A549 (cell line): ENCODE results near the gene PTPRN2. TPM values are rescaled to one million over a fixed set of nuclear protein-coding genes. Genes with fewer than 3 reads are reported as not detected.
"Not testable (repeated sequence)": the region's sequence is repeated elsewhere in the genome, so short reads cannot be mapped to it uniquely, and the experiment has no call there.

Experiments
- ATAC-seq, 2 experiments: fragments of 200-7000 bp in 1 of 2; fragments of >200 bp in 1 of 2; cut with Nextera tagmentation in 1 of 2; cut with Tn5 transposase in 1 of 2; 3 replicates each; pipeline versions ENCODE4 v1.8.0 to v1.9.1; 2018 to 2020; ENCODE audit warnings: mild to moderate bottlenecking in 1 of 2, moderate library complexity in 1 of 2
- CTCF ChIA-PET: fragments of 300-600 bp; sonication (Branson Sonifier 250); formaldehyde crosslinking; extraction: SDS; loops from one replicate; lab custom pipeline; 2021; ENCODE audit warnings: antibody characterized with exemption, inconsistent platforms; lab: Yijun Ruan, JAX
- POLR2A ChIA-PET: fragments of 350-600 bp; formaldehyde crosslinking; extraction: SDS; loops from one replicate; lab custom pipeline; 2021; ENCODE audit warnings: antibody characterized with exemption, inconsistent platforms; lab: Yijun Ruan, JAX
- DNase-seq, 2 experiments: peaks; one replicate each; pipeline versions ENCODE4 v3.0.0 to v3.0.0-alpha.2; 2011 to 2016; ENCODE audit warnings: low read depth in 1 of 2, low spot score in 1 of 2
- FAIRE-seq: peaks from 2 replicates; lab custom pipeline; 2011; peaks lifted over from hg19 to GRCh38; lab: Jason Lieb, UNC
- H3K27ac ChIP-seq, 2 experiments: fragments of >200 bp; sonication (Bioruptor Twin); formaldehyde crosslinking; 3 replicates each; pipeline ENCODE4 v1.5.1; 2016 to 2017
- H3K4me1 ChIP-seq: fragments of >200 bp; sonication (Bioruptor Twin); formaldehyde crosslinking; 3 replicates; pipeline ENCODE4 v1.6.1; 2016
- H3K4me2 ChIP-seq: fragments of >200 bp; sonication (Bioruptor Twin); formaldehyde crosslinking; 3 replicates; pipeline ENCODE4 v1.6.1; 2016
- H3K4me3 ChIP-seq: fragments of >200 bp; sonication (Bioruptor Twin); formaldehyde crosslinking; 3 replicates; pipeline ENCODE4 v1.5.1; 2016
- H3K9me3 ChIP-seq: fragments of >200 bp; sonication (Bioruptor Twin); formaldehyde crosslinking; 3 replicates; pipeline ENCODE4 v1.6.1; 2016
- CEBPB ChIP-seq, 2 experiments: fragments of >200 bp in 1 of 2; sonication (Bioruptor Twin) in 1 of 2; formaldehyde crosslinking in 1 of 2; IDR thresholded peaks; 2 replicates each; pipeline ENCODE4 v1.6.1; 2012 to 2016
- EP300 ChIP-seq, 2 experiments: fragments of >200 bp; sonication (Bioruptor Twin); formaldehyde crosslinking; IDR thresholded peaks; 2 replicates in 1 of 2; 3 replicates in 1 of 2; pipeline ENCODE4 v1.6.1; 2016 to 2017
- FOSB ChIP-seq: fragments of 250-450 bp; sonication (Bioruptor Pico); IDR thresholded peaks from 2 replicates; pipeline ENCODE4 v1.5.0; 2020; ENCODE audit warnings: mild to moderate bottlenecking, moderate library complexity
- FOSL2 ChIP-seq, 2 experiments: fragments of 450-650 bp in 1 of 2; fragments of >200 bp in 1 of 2; sonication (Bioruptor Twin) in 1 of 2; formaldehyde crosslinking; IDR thresholded peaks; 2 replicates each; pipeline versions ENCODE4 v1.5.0 to v1.6.1; 2016 to 2020; ENCODE audit warnings: mild to moderate bottlenecking in 1 of 2, moderate library complexity in 1 of 2
- GATA3 ChIP-seq: IDR thresholded peaks from 2 replicates; pipeline ENCODE4 v1.6.1; 2012; ENCODE audit warnings: borderline replicate concordance
- HOXB5 ChIP-seq: fragments of 250-450 bp; sonication (Bioruptor Pico); IDR thresholded peaks from 2 replicates; pipeline ENCODE4 v1.5.0; 2020; ENCODE audit warnings: mild to moderate bottlenecking, moderate library complexity
- JUN ChIP-seq, 2 experiments: fragments of >200 bp; sonication (Bioruptor Twin); formaldehyde crosslinking; IDR thresholded peaks; 2 replicates in 1 of 2; 3 replicates in 1 of 2; pipeline ENCODE4 v1.6.1; 2016 to 2017
- JUNB ChIP-seq: fragments of >200 bp; sonication (Bioruptor Twin); formaldehyde crosslinking; IDR thresholded peaks from 2 replicates; pipeline ENCODE4 v1.6.1; 2016
- KDM1A ChIP-seq: fragments of 200-600 bp; sonication (generic); IDR thresholded peaks from 2 replicates; pipeline ENCODE4 v1.6.1; 2016; ENCODE audit warnings: low read depth, mild to moderate bottlenecking
- KDM5A ChIP-seq: fragments of 200-600 bp; sonication (generic); IDR thresholded peaks from 2 replicates; pipeline ENCODE4 v1.6.1; 2016; ENCODE audit warnings: antibody characterized with exemption, mild to moderate bottlenecking
- MAFK ChIP-seq: fragments of 450-650 bp; IDR thresholded peaks from 2 replicates; pipeline ENCODE4 v1.6.1; 2014; ENCODE audit not compliant: partially characterized antibody
- NPAS2 ChIP-seq: fragments of 250-450 bp; sonication (Bioruptor Pico); IDR thresholded peaks from 2 replicates; pipeline ENCODE4 v1.8.0; 2022; ENCODE audit warnings: mild to moderate bottlenecking, moderate library complexity, borderline replicate concordance
- NR3C1 ChIP-seq: fragments of >200 bp; sonication (Bioruptor Twin); formaldehyde crosslinking; IDR thresholded peaks from 3 replicates; pipeline ENCODE4 v1.6.1; 2017
- RCOR1 ChIP-seq: fragments of 150-350 bp; IDR thresholded peaks from 2 replicates; pipeline ENCODE4 v1.6.1; 2014; ENCODE audit warnings: antibody characterized with exemption, low read length, low read depth
- TP53 ChIP-seq: fragments of 250-450 bp; sonication (Bioruptor Pico); IDR thresholded peaks from 2 replicates; pipeline ENCODE4 v1.5.0; 2021; ENCODE audit warnings: mild to moderate bottlenecking, moderate library complexity
- WGBS: methylation state at CpG from one replicate; pipeline ENCODE4 v1.1.6; 2017; ENCODE audit errors: missing lambda C conversion rate; 5-methylcytosine and 5-hydroxymethylcytosine counted together
- polyA plus RNA-seq, 4 experiments: library from polyadenylated mRNA; depleted of rRNA in 3 of 4; stranded (reverse); fragments of >200 nt; fragmentation: RNase III in 1 of 4; extraction: RNeasy Plus Mini Kit Qiagen cat#74134 plus additional on column Dnase treatment in 1 of 4; gene quantifications; 2 replicates in 3 of 4; 3 replicates in 1 of 4; pipeline ENCODE4 v1.2.3, GENCODE V29; 2011 to 2017
- TF ChIP-seq, protein P1 (sequence below): IDR thresholded peaks from 2 replicates; pipeline ENCODE4 v1.6.1; 2012
- TF ChIP-seq, protein P2 (sequence below): fragments of >200 bp; sonication (Bioruptor Twin); formaldehyde crosslinking; IDR thresholded peaks from 3 replicates; pipeline ENCODE4 v1.5.1; 2016
- TF ChIP-seq, protein P3 (sequence below): fragments of >200 bp; sonication (Bioruptor Twin); formaldehyde crosslinking; IDR thresholded peaks from 3 replicates; pipeline ENCODE4 v1.6.1; 2016
- TF ChIP-seq, protein P4 (sequence below): IDR thresholded peaks from 2 replicates; pipeline ENCODE4 v1.6.1; 2012; ENCODE audit warnings: low read depth, borderline replicate concordance

PTPRN2 gene
- polyA plus RNA-seq, 2 of the 4 experiments (the other 2 are of a cell fraction), result 0.41 to 1.2 TPM

GRCh38 chr7:158386866-158387545 lies 200.6 kb downstream of the PTPRN2 start:
- TF ChIP-seq HOXB5 (no peak), FOSB (CRISPR knock-in tag) (no peak), NR3C1 (no peak), FOSL2 (IDR thresholded peaks at IDR 0.05) (no peak), FOSL2 (CRISPR knock-in tag; IDR thresholded peaks at IDR 0.05) (no peak)
- no peak for DNase-seq
- Histone ChIP-seq H3K9me3 (no peaks in the 10 kb centered on the region), H3K4me1 (no peaks in the 10 kb centered on the region), H3K4me2 (no peak overlapping the region), H3K27ac (no peak overlapping the region), H3K4me3 (no peak overlapping the region)
- no peak for FAIRE-seq
- ATAC-seq, result no peak
- WGBS, result 77% methylated on average over 10 of the region's 20 CpGs
- CTCF ChIA-PET, result interaction anchor here (1.2 kb wide), 1 partner anchor 954 kb away, joined by 3 read pairs; no protein-coding TSS in a partner anchor
- POLR2A ChIA-PET, result no interaction called here

DNA sequence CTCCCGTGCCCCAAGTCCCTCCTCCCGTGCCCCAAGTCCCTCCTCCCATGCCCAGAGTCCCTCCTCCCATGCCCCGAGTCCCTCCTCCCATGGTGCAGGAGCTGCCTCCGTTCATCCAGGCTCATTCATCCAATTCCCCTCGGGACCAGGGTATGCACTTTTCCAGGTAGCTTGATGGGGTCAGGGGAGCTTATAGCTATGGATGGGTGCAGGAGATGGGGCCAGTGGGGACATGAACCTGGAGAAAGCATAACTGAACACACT lies 201.3 kb downstream of the PTPRN2 start:
- no peak for FAIRE-seq
- H3K27ac ChIP-seq, result no peak overlapping the region
- no peak for DNase-seq
- POLR2A ChIA-PET, result no interaction called here
- CTCF ChIA-PET, result no interaction called here
- TF ChIP-seq, protein P1, sequence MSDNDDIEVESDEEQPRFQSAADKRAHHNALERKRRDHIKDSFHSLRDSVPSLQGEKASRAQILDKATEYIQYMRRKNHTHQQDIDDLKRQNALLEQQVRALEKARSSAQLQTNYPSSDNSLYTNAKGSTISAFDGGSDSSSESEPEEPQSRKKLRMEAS, result no peak
- TF ChIP-seq KDM1A, result no peak
- TF ChIP-seq FOSL2 (IDR thresholded peaks at IDR 0.05), result no peak
- no peak for TF ChIP-seq FOSL2 (CRISPR knock-in tag; IDR thresholded peaks at IDR 0.05)
- H3K4me3 ChIP-seq, result no peak overlapping the region
- no peak overlapping the region for H3K4me2 ChIP-seq
- ATAC-seq, result no peak
- H3K4me1 ChIP-seq, result no peaks in the 10 kb centered on the region
- 63% methylated on average over 4 of the region's 5 CpGs for WGBS
- no peaks in the 10 kb centered on the region for H3K9me3 ChIP-seq

DNA sequence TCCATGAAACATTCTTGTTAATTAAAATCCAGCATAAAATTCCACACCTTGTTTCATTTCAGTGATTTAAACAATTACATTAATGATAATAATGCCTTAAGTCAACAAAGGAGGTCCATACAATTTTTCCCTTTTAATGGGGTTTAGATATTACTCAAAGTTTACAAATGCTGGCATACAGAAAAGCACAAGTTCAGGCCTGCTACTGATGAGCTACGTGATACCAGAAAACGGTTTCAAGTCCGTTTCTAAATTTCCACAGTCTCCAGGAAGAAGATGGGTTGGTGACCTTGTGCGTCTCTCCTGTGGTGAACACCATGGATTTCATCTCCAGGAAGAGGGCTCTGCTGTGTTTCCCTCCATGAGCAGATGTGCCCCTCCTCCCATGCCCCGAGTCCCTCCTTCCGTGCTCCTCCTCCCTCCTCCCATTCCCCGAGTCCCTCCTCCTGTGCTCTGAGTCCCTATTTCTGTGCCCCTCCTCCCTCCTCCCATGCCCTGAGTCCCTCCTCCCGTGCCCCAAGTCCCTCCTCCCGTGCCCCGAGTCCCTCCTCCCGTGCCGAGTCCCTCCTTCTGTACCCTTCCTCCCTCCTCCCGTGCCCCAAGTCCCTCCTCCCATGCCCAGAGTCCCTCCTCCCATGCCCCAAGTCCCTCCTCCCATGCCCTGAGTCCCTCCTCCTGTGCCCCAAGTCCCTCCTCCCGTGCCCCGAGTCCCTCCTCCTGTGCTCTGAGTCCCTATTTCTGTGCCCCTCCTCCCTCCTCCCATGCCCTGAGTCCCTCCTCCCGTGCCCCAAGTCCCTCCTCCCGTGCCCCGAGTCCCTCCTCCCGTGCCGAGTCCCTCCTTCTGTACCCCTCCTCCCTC lies 201.9 kb downstream of the PTPRN2 start:
- CTCF ChIA-PET, H3K4me1 ChIP-seq, FAIRE-seq, H3K4me2 ChIP-seq, ATAC-seq, POLR2A ChIA-PET, H3K4me3 ChIP-seq, H3K9me3 ChIP-seq, DNase-seq, H3K27ac ChIP-seq: not testable (repeated sequence)
- WGBS, result 60% methylated on average over 11 of the region's 20 CpGs

- ChIA-PET POLR2A (no interaction called here), CTCF (no interaction called here)
- no peaks in the 10 kb centered on the region for H3K9me3 ChIP-seq
- no peak for ATAC-seq
- no peaks in the 10 kb centered on the region for H3K4me1 ChIP-seq
- TF ChIP-seq, protein P1, result no peak
- TF ChIP-seq CEBPB (IDR thresholded peaks at IDR 0.05), result no peak
- TF ChIP-seq, protein P2, sequence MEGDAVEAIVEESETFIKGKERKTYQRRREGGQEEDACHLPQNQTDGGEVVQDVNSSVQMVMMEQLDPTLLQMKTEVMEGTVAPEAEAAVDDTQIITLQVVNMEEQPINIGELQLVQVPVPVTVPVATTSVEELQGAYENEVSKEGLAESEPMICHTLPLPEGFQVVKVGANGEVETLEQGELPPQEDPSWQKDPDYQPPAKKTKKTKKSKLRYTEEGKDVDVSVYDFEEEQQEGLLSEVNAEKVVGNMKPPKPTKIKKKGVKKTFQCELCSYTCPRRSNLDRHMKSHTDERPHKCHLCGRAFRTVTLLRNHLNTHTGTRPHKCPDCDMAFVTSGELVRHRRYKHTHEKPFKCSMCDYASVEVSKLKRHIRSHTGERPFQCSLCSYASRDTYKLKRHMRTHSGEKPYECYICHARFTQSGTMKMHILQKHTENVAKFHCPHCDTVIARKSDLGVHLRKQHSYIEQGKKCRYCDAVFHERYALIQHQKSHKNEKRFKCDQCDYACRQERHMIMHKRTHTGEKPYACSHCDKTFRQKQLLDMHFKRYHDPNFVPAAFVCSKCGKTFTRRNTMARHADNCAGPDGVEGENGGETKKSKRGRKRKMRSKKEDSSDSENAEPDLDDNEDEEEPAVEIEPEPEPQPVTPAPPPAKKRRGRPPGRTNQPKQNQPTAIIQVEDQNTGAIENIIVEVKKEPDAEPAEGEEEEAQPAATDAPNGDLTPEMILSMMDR, result no peak
- no peak for TF ChIP-seq FOSL2 (IDR thresholded peaks at IDR 0.05)
- no peak for TF ChIP-seq FOSL2 (CRISPR knock-in tag; IDR thresholded peaks at IDR 0.05)
- no peak for TF ChIP-seq NPAS2 (CRISPR knock-in tag)
- no peak for TF ChIP-seq KDM5A
- TF ChIP-seq TP53 (CRISPR knock-in tag), result no peak
- no peak for TF ChIP-seq JUN (IDR thresholded peaks at IDR 0.05)
- TF ChIP-seq RCOR1, result no peak
- TF ChIP-seq, protein P3, sequence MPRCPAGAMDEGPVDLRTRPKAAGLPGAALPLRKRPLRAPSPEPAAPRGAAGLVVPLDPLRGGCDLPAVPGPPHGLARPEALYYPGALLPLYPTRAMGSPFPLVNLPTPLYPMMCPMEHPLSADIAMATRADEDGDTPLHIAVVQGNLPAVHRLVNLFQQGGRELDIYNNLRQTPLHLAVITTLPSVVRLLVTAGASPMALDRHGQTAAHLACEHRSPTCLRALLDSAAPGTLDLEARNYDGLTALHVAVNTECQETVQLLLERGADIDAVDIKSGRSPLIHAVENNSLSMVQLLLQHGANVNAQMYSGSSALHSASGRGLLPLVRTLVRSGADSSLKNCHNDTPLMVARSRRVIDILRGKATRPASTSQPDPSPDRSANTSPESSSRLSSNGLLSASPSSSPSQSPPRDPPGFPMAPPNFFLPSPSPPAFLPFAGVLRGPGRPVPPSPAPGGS, result no peak
- TF ChIP-seq MAFK, result no peak
- TF ChIP-seq HOXB5, result no peak
- no peak for TF ChIP-seq JUNB
- TF ChIP-seq GATA3, result no peak
- TF ChIP-seq, protein P4, sequence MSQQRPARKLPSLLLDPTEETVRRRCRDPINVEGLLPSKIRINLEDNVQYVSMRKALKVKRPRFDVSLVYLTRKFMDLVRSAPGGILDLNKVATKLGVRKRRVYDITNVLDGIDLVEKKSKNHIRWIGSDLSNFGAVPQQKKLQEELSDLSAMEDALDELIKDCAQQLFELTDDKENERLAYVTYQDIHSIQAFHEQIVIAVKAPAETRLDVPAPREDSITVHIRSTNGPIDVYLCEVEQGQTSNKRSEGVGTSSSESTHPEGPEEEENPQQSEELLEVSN, result no peak
- no peak for TF ChIP-seq EP300 (IDR thresholded peaks at IDR 0.05)
- TF ChIP-seq, all 56 proteins: peak for 0
- DNase-seq, result no peak
- Histone ChIP-seq H3K4me3 (no peak overlapping the region), H3K4me2 (no peak overlapping the region), H3K27ac (no peak overlapping the region)
- WGBS, result 59% methylated on average over 11 of the region's 11 CpGs
- no peak for FAIRE-seq
Measured at GRCh38 chr7:158384746-158385145, 202.9 kb downstream of the PTPRN2 start.
